GM12875 (cell line): ENCODE measurements around the gene CALN1.

ENCODE experiments used
- H3K4me3 ChIP-seq: one replicate; pipeline ENCODE4 v1.5.1; 2011; ENCODE audit warnings: low read depth, low read length, control low read depth
- TF ChIP-seq, protein P1 (sequence below): IDR thresholded peaks from 2 replicates; pipeline ENCODE4 v1.5.1; 2011; ENCODE audit warnings: low read depth, mild to moderate bottlenecking, control low read depth, inconsistent platforms, low read length, moderate library complexity, borderline replicate concordance; ENCODE audit not compliant: insufficient read depth

Gene CALN1

DNA sequence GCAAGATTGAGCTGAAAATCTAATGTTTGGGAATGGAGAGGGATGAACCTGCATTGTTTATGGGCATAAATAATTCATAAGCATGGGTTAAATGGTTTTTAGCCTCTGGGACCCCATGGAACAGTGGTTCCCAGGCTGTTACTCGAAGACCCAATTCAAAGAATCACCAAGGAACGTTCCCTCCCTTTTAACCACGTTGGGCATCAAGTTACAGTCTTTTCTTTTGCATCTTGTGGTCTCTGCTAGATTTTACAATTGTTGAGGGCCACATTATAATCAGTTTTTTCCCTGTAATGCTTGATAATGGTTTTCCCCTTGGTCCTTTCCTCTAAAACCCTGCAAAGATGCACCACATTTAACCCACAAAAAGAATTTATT lies 2.5 kb downstream of the CALN1 start:
- TF ChIP-seq, protein P1, sequence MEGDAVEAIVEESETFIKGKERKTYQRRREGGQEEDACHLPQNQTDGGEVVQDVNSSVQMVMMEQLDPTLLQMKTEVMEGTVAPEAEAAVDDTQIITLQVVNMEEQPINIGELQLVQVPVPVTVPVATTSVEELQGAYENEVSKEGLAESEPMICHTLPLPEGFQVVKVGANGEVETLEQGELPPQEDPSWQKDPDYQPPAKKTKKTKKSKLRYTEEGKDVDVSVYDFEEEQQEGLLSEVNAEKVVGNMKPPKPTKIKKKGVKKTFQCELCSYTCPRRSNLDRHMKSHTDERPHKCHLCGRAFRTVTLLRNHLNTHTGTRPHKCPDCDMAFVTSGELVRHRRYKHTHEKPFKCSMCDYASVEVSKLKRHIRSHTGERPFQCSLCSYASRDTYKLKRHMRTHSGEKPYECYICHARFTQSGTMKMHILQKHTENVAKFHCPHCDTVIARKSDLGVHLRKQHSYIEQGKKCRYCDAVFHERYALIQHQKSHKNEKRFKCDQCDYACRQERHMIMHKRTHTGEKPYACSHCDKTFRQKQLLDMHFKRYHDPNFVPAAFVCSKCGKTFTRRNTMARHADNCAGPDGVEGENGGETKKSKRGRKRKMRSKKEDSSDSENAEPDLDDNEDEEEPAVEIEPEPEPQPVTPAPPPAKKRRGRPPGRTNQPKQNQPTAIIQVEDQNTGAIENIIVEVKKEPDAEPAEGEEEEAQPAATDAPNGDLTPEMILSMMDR = no peak

DNA sequence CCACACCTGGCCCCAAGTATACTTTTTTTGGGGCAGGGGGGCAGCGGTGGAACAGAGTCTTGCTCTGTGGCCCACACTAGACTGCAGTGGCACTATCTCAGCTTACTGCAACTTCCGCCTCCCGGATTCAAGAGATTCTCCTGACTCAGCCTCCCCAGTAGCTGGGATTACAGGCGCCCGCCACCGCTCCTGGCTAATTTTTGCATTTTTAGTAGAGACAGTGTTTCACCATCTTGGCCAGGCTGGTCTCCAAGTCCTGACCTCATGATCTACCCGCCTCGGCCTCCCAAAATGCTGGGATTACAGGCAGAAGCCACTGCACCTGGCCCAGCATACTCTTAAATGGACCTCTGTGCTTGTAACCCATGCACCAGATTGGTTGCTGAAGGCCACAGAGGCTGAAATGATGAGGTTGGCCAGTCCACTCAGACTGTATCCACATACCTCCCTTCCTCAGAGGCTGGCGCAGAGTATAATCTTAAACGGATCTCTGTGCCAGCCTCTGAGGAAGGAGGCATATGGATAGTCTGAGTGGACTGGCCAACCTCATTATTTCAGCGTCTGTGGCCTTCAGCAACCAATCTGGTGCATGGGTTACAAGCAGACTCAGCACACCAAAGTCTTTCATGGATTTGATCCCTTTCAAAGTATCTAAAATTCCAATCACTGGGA lies 3.0 kb downstream of the CALN1 start:
- no peak overlapping the region for H3K4me3 ChIP-seq
- TF ChIP-seq, protein P1 = no peak

More for the DNA sequence above, 2.5 kb downstream of the CALN1 start:
- no peak overlapping the region for H3K4me3 ChIP-seq

DNA sequence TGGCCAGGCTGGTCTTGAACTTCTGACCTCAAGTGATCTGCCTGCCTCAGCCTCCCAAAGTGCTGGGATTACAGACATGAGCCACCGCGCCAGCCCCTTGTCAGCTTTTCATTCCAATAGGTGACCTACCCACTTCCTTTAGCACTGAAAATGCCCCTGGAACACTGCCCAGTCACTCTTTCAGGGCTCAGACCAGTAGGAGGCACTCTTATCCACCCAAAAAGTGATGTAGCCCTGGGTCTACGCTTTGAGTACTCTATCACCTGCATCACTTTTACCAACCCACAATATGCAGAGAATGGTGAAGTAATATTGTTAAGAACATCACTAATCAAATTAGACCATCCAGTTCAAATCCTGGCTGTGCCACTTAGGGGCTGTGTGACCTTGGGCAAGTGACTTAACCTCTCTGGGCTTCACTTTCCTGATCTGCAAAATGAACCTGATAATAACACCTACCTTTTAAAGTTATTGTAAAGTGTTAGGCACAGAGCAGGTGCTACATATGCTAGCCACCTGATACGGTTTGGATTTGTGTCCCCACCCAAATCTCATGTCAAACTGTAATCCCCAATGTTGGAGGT lies 5.2 kb downstream of the CALN1 start:
- no peak overlapping the region for H3K4me3 ChIP-seq
- TF ChIP-seq, protein P1 = no peak

DNA sequence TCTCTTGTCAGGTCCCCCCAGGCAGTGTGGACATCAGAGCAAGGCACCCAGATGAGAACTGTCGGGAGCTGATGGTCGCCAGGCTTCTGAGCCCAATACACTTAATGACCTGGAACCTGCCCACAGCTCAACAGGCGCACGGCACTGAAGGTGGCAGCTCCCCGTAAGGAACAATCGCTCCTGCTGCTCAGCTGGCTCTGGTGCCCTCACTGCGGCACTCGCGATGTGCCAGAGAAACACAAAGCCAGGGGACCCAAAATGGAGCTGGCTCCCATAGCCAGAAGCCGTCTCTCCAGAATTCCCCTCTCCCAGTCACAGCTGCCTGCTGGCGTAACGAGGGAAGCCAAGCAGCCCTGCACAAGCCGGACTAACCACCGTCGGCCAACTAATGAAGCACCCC lies 6.3 kb downstream of the CALN1 start:
- H3K4me3 ChIP-seq = no peak overlapping the region
- TF ChIP-seq, protein P1 = no peak

DNA sequence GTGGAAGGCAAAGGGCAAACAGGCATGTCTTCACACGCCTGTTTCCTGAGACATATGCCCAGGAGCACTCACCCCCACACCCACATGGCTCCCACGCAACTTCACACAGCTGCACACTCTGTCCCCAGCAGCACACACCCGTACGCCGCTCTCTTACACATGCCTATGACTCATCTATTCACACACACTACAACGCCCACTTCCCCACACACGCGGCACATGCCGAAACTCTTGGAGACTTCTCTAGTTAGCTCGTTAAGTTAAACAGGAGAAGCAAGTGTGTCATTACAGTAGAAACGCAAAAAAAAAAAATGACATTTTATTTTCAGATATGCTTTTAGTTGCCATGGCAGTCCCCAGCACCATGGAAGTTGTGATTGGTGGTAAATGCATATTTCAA lies 6.7 kb downstream of the CALN1 start:
- TF ChIP-seq, protein P1 = no peak
- no peak overlapping the region for H3K4me3 ChIP-seq

DNA sequence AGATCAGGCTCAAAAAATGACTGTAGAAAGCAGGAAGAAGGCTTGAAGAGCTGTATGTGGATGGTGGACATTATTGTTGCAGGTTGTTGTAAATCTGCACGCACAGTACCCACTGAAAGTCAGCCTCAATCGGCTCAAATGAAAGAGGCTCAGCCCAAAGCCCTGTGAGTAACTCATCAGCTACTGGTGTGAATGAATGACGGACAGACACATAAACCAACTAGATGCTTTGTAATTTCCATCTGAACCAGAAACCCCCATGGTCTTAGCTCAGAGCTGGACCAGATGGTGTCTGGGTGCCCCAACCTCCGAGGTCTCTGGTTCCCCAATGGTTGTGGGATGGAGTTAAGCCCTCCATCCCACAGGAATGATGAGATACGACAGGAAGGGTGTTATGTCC lies 7.4 kb downstream of the CALN1 start:
- TF ChIP-seq, protein P1 = no peak
- no peak overlapping the region for H3K4me3 ChIP-seq

DNA sequence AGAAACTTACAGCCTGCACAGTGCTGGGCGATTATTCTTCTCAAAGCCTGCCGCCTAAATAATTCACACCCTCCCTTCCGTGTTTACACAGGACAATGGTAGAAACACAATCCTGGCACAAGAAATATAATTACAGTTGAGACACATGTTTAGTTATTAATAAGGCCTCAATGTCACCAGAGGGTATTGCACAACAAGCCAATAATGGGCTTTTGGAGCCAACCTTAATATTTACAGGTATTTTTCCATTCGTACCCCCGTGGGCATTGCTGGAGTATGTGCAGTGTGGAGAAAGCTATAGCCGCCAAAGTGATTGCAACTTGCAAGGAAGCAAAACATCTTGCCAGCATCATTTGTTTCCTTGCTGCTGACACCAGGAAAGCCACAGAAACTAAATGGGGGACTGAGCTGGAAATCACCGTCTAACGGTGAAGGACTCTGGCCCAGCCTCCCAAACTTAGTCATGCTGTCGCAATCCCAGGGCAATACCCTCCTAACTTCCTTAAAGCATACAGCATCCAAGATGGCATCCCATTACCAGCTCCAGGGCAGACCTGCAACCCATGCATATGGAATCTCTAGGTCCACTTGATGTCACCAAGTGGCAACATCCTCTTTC lies 8.6 kb downstream of the CALN1 start:
- TF ChIP-seq, protein P1 = no peak
- no peak overlapping the region for H3K4me3 ChIP-seq
